HUES64 (cell line): ENCODE data around the gene SLC5A5. TPM values are rescaled to one million over a fixed set of nuclear protein-coding genes. Genes with fewer than 3 reads are reported as not detected.

Experiments
- H3K27ac ChIP-seq: 2 replicates; pipeline ENCODE4 v1.7.0; 2013; ENCODE audit warnings: low read depth, low read length, inconsistent platforms
- H3K27me3 ChIP-seq: 2 replicates; pipeline ENCODE4 v1.6.1; 2013; ENCODE audit warnings: mild to moderate bottlenecking, low read length; ENCODE audit not compliant: insufficient read depth
- H3K36me3 ChIP-seq: 2 replicates; pipeline ENCODE4 v1.6.1; 2013; ENCODE audit warnings: mild to moderate bottlenecking, low read length; ENCODE audit not compliant: insufficient read depth
- H3K4me1 ChIP-seq: 2 replicates; pipeline ENCODE4 v1.6.1; 2013; ENCODE audit warnings: mild to moderate bottlenecking, low read length, moderate library complexity; ENCODE audit not compliant: insufficient read depth
- H3K4me3 ChIP-seq: 2 replicates; pipeline ENCODE4 v1.5.1; 2013; ENCODE audit warnings: mild to moderate bottlenecking, low read length, moderate library complexity
- H3K9ac ChIP-seq: 2 replicates; pipeline ENCODE4 v1.6.1; 2013; ENCODE audit warnings: mild to moderate bottlenecking, low read depth, low read length
- H3K9me3 ChIP-seq: 2 replicates; pipeline ENCODE4 v1.6.1; 2013; ENCODE audit warnings: low read depth, low read length; ENCODE audit not compliant: insufficient read depth
- WGBS: fragments of 150-250, 120-280 bp; methylation state at CpG from one replicate; pipeline ENCODE4 v1.1.7; 2013; ENCODE audit warnings: missing lambda C conversion rate; 5-methylcytosine and 5-hydroxymethylcytosine counted together
- polyA plus RNA-seq, 2 experiments: library from polyadenylated mRNA; stranded (reverse); fragments of 50-300 nt; gene quantifications; one replicate each; pipeline ENCODE4 v1.2.3, GENCODE V29; 2013

Gene SLC5A5
- polyA plus RNA-seq (2013, experiment 1 of 2) = 0.25 TPM
- 0.51 TPM for polyA plus RNA-seq (2013, experiment 2 of 2)

- Histone ChIP-seq H3K4me1 (no peaks in the 10 kb centered on the region), H3K9me3 (no peaks in the 10 kb centered on the region), H3K27ac (no peak within 1 kb of the TSS), H3K9ac (no peak within 1 kb of the TSS), H3K27me3 (peaks cover 20% of the 10 kb centered on the region), H3K4me3 (no peak within 1 kb of the TSS), H3K36me3 (no peaks in the 10 kb centered on the region)
- WGBS = 43% methylated on average over 26 of the region's 26 CpGs
These were observed at the start of gene SLC5A5 for GRCh38 chr19:17871878-17872250. Gene SLC5A5 (plus strand): TSS chr19:17871945. CDS start chr19:17872320, 375 bp downstream.

GRCh38 chr19:17824339-17824738 is 47.4 kb upstream of the SLC5A5 start:
- H3K27me3 ChIP-seq = no peaks in the 10 kb centered on the region
- no peak overlapping the region for H3K27ac ChIP-seq
- H3K9ac ChIP-seq = no peak overlapping the region
- H3K36me3 ChIP-seq = no peaks in the 10 kb centered on the region
- 69% methylated on average over 8 of the region's 8 CpGs for WGBS
- no peak overlapping the region for H3K4me3 ChIP-seq
- H3K9me3 ChIP-seq = no peaks in the 10 kb centered on the region
- H3K4me1 ChIP-seq = no peaks in the 10 kb centered on the region

GRCh38 chr19:17826508-17827056 is 45.2 kb upstream of the SLC5A5 start:
- Histone ChIP-seq H3K36me3 (no peaks in the 10 kb centered on the region), H3K27me3 (peaks cover 3% of the 10 kb centered on the region; the same call in 1 of the 2 replicates), H3K9ac (no peak overlapping the region), H3K27ac (no peak overlapping the region), H3K9me3 (no peaks in the 10 kb centered on the region), H3K4me1 (0 out of 2 replicates have a peak, but pooled peaks cover 2% of the 10 kb centered on the region), H3K4me3 (no peak overlapping the region)
- WGBS = 89% methylated on average over 13 of the region's 13 CpGs

GRCh38 chr19:17829855-17830566 is 41.7 kb upstream of the SLC5A5 start:
- H3K9ac ChIP-seq = peak overlapping the region; percentile 46; the same call in 1 of the 2 replicates
- no peaks in the 10 kb centered on the region for H3K9me3 ChIP-seq
- H3K27me3 ChIP-seq = peaks cover 6% of the 10 kb centered on the region; the same call in 1 of the 2 replicates
- H3K27ac ChIP-seq = peak overlapping the region; percentile 77; the same call in 1 of the 2 replicates
- peak overlapping the region; percentile 65 for H3K4me3 ChIP-seq
- no peaks in the 10 kb centered on the region for H3K36me3 ChIP-seq
- peaks cover 7% of the 10 kb centered on the region for H3K4me1 ChIP-seq
- 5% methylated on average over 28 of the region's 29 CpGs for WGBS

GRCh38 chr19:17830567-17831418 is 41.0 kb upstream of the SLC5A5 start:
- 8% methylated on average over 50 of the region's 50 CpGs for WGBS
- peaks cover 7% of the 10 kb centered on the region for H3K4me1 ChIP-seq
- H3K36me3 ChIP-seq = no peaks in the 10 kb centered on the region
- H3K27ac ChIP-seq = peak overlapping the region; percentile 77; the same call in 1 of the 2 replicates
- H3K9me3 ChIP-seq = no peaks in the 10 kb centered on the region
- H3K27me3 ChIP-seq = peaks cover 6% of the 10 kb centered on the region; the same call in 1 of the 2 replicates
- H3K9ac ChIP-seq = peak overlapping the region; percentile 46; the same call in 1 of the 2 replicates
- peak overlapping the region; percentile 67 for H3K4me3 ChIP-seq

GRCh38 chr19:17831419-17831888 is 40.3 kb upstream of the SLC5A5 start:
- H3K4me3 ChIP-seq = peak overlapping the region; percentile 67

GRCh38 chr19:17832443-17833208 is 39.1 kb upstream of the SLC5A5 start:
- H3K36me3 ChIP-seq = no peaks in the 10 kb centered on the region
- no peak overlapping the region for H3K9ac ChIP-seq
- WGBS = 92% methylated on average over 17 of the region's 17 CpGs
- no peak overlapping the region for H3K4me3 ChIP-seq
- H3K27ac ChIP-seq = no peak overlapping the region
- no peaks in the 10 kb centered on the region for H3K9me3 ChIP-seq
- H3K4me1 ChIP-seq = peaks cover 7% of the 10 kb centered on the region
- H3K27me3 ChIP-seq = peaks cover 6% of the 10 kb centered on the region; the same call in 1 of the 2 replicates

More at GRCh38 chr19:17831419-17831888, 40.3 kb upstream of the SLC5A5 start:
- Histone ChIP-seq H3K4me1 (peaks cover 7% of the 10 kb centered on the region), H3K27ac (no peak overlapping the region), H3K9me3 (no peaks in the 10 kb centered on the region), H3K27me3 (peaks cover 6% of the 10 kb centered on the region; the same call in 1 of the 2 replicates), H3K36me3 (no peaks in the 10 kb centered on the region), H3K9ac (0 out of 2 replicates have a peak overlapping the region, but pooled peaks have one; percentile 26)
- WGBS = 52% methylated on average over 25 of the region's 25 CpGs

GRCh38 chr19:17834350-17835181 is 37.2 kb upstream of the SLC5A5 start:
- Histone ChIP-seq H3K9ac (no peak overlapping the region), H3K27ac (no peak overlapping the region), H3K4me3 (no peak overlapping the region), H3K4me1 (peaks cover 7% of the 10 kb centered on the region), H3K27me3 (peaks cover 6% of the 10 kb centered on the region; the same call in 1 of the 2 replicates), H3K9me3 (no peaks in the 10 kb centered on the region), H3K36me3 (no peaks in the 10 kb centered on the region)
- WGBS = 65% methylated on average over 27 of the region's 27 CpGs

GRCh38 chr19:17835182-17836006 is 36.4 kb upstream of the SLC5A5 start:
- Histone ChIP-seq H3K27me3 (peaks cover 6% of the 10 kb centered on the region; the same call in 1 of the 2 replicates), H3K9ac (no peak overlapping the region), H3K4me3 (no peak overlapping the region), H3K27ac (no peak overlapping the region), H3K9me3 (no peaks in the 10 kb centered on the region), H3K4me1 (peaks cover 5% of the 10 kb centered on the region), H3K36me3 (no peaks in the 10 kb centered on the region)
- 70% methylated on average over 7 of the region's 8 CpGs for WGBS
